GDM1 (cell line): ENCODE results near the gene TSHB.
"Not testable (repeated sequence)": the region's sequence is repeated elsewhere in the genome, so short reads cannot be mapped to it uniquely, and the experiment has no call there.

Experiments used
- DNase-seq: peaks from one replicate; lab custom pipeline; 2025; lab: John Stamatoyannopoulos, UW

Gene TSHB

GRCh38 chr1:115029526-115029925 is at the start of gene TSHB:
Gene TSHB, plus strand, starts transcription at chr1:115029826. Its CDS starts 3,537 bp downstream, at chr1:115033363.
- no peak for DNase-seq

GRCh38 chr1:114982251-114982650 is 47.4 kb upstream of the TSHB start:
- no peak for DNase-seq

- DNase-seq, result no peak
Measured at GRCh38 chr1:114986286-114986685, 43.3 kb upstream of the TSHB start.

- no peak for DNase-seq
Measured at GRCh38 chr1:114988095-114988494, 41.5 kb upstream of the TSHB start.

DNA sequence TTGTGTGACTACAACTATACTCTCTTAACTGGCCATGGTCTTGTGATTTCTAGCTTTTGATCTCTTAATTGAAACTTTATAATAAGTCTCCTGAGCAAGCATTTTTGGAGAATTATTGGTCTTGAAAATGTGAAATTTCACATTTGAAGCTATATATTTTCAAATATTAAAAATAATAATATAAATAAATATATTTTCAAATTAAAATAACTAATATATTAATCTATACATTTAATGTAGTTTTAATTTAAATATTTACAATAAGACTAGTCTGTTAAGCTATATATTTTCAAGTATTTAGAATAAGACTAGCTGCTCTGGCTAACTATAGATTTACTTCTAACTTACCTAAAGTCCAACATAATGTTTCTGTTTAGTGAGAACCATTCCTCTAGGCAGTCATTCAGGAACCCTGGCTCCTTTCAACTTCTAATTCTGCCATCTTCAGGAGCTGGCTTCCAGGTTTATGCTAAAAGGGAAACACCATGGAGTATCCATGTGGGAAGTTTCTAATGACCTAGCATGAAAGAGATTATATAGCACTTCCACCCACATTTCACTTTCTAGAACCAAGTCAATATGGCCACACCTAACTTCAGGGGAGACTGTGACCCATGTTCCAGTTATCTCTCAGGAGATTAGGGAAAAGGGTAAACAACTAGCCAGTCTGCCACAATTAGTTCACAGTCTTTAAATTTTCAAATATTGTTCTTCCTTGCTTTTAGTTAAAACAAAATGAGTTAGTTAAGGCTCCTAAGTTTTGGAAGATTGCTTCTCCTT is 31.9 kb upstream of the TSHB start:
- DNase-seq, result no peak

DNA sequence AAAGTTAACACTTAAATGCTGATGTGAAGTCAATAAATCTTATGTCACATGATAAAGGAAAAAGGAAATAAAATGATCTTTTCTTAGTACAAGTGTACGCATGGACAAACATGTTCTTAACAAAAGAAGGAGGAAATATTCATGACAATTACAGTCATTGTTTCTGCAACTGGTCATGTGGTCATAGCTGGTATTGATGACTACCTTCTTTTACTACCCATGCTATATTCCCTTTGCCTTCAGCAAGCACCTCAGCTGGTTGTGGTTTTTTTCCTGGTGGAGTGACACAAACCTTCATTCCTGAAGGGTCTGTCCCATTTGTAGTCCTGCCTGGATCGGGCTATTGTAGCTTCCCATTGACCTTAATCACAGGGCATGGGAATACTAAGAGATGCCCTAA is 23.4 kb upstream of the TSHB start:
- no peak for DNase-seq

DNA sequence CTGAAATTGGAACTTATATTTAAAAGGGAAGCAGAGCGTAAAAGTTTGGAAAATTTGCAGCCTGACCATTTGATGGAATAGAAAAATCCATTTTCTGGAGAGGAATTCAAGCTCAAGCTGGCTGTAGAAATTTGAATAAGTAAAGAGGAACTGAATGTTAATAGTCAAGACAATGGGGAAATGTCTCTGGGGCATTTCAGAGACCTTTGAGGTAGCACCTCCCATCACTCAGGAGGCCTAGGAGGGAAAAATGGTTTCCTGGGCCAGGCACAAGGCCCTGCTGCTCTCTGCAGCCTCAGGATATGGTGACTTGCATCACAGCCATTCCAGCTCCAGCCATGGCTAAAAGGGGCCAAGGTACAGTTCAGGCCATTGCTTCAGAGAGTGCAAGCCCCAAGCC is 17.6 kb upstream of the TSHB start:
- no peak for DNase-seq

DNA sequence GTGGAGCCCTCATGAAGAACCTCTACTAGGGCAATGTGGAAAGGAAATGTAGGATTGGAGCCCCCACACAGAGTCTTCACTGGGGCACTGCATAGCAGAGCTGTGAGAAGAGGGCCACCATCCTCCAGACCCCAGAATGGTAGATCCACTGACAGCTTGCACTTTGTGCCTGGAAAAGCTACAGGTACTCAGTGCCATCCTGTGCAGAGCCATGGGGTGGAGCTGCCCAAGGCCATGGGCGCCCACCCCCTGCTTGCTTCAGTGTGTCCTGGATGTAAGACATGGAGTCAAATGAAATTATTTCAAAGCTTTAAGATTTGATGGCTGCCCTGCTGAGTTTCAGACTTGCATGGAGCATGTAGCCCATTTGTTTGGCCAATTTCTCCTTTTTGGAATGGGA is 17.2 kb upstream of the TSHB start:
- DNase-seq, result no peak

GRCh38 chr1:115013792-115014191 is 15.8 kb upstream of the TSHB start:
- no peak for DNase-seq

GRCh38 chr1:115019549-115019948 is 10.1 kb upstream of the TSHB start:
- not testable (repeated sequence) for DNase-seq

- DNase-seq, result no peak
Measured at GRCh38 chr1:115021145-115021544, 8.5 kb upstream of the TSHB start.

DNA sequence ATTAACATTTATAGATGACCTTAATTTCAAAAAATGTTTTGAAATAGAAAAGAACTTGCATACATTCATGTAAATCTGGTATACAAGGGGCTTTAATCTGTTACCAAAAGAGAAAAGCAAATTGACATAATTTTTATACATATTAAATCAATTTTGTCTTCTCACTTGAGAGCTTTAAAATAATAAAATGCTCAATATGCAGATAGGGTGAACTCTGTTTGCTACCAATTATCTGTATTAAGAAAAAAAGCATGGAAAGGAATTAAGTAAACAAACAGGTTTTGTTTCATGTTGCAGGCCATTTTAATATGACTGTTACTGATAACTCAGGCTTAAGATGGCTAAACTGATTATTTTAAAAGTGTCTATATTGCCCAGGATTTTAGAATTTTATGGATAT is 6.0 kb upstream of the TSHB start:
- DNase-seq, result no peak

GRCh38 chr1:115031595-115031994 is 2.0 kb downstream of the TSHB start:
- DNase-seq, result no peak

GRCh38 chr1:115035652-115036051 is 6.0 kb downstream of the TSHB start:
- DNase-seq, result no peak

- no peak for DNase-seq
Measured at GRCh38 chr1:115036814-115037507, 7.3 kb downstream of the TSHB start.

DNA sequence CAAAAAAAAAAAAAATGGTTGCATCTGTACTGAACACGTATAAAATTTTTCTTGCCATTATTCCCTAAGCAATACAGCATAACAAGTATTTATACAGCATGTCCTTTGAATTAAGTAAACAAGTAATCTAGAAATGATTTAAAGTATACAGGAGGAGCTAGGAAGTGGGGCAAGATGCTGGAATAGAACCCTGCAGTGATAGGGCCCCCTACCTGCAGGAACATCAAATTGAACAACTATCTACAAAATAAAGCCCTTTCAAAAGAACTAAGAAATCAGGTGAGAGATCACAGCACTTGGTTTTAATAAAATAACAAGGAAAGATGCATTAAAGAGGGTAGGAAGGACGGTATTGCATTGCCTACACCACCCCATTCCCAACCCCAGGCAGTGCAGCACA is 10.9 kb downstream of the TSHB start:
- DNase-seq, result no peak

GRCh38 chr1:115041654-115042053 is 12.0 kb downstream of the TSHB start:
- DNase-seq, result no peak

DNA sequence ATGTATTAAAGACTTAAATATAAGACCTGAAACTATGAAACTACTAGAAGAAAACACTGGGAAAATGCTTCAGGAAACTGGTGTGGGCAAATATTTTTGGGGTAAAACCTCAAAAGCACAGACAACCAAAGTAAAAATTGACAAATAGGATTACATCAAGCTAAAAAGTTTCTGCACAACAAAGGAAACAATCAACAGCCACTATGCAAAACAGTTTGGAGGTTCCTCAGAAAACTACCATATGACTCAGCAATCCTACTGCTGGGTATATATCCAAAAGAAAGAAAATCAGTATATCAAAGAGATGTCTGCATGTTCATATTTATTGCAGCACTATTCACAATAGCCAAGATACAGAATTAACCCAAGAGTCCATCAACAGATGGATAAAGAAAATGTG is 17.1 kb downstream of the TSHB start:
- no peak for DNase-seq

GRCh38 chr1:115051850-115052249 is 22.2 kb downstream of the TSHB start:
- no peak for DNase-seq

DNA sequence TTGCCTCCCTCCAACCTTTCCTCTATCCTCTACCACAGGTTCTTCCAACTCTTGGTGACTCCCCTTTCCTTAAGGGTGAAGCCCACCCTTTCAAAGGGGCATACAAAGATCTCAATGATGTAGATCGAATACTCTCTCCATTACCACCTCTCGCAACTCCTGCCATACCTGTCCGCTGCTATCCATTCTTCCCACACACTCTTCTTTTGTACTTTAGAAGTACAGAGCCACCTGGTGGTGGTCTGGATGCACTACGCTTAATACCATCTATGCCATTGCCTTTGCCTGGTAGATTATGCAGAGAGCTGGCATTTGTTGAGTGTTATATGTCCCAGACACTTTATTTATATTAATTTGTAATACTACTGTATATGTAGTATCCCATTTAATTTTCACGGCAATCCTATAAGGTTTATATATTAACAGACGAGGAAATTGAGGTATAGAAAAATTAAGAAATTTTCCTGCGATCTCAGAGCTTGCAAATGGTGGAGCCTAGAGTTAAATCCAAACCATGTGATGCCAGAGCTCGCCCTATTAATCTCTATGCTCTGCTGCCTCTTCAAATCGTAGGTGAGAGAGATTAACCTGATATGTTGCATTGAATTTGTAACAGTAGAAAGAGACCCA is 22.9 kb downstream of the TSHB start:
- peak; percentile 20 for DNase-seq

DNA sequence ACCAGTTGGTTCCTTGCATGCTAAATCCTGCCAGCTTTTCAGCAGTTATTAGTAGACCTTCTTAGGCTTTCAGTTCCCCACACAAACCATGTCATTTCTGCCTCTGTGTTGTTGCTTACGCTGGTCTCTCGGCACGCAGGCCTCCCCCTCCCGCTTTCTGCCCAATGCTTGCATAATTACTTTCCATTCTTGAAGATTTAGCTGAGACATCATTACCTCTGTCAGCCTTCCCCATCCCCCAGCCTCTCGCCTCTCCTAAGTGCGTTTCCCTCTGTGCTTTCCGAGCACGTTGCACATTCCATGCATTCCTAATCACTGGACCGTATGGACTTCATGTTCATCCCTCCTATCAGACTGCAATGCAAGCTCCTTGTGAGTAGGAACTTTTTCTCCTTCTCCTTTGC is 26.8 kb downstream of the TSHB start:
- no peak for DNase-seq

DNA sequence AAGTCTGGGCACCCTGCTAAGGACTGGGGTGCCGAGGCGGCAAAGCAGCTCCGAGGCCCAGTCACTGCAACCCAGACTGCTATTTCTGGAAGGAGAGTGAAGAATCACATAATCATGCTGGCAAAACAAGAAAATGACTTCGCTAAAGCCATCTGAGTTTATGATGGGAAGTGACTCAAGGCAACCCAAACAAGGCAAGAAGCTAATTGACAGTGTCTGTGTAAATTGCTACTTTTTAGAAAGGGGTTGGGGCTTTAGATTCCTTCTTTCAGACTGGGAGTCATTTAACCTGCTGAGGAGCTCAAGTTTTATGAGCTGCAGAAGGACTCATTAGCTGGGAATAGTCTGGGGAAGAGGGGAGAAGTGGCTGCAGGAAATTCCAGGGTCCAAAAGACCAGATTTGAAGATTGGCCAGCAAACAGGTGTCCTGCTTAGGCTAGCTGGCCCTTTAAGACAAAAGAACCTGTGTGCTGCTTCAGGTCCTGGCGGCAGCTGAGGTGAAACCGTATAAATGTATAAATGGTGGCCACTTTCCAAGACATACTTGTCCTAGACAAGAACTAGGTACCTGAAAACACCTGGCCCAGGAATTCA is 28.1 kb downstream of the TSHB start:
- no peak for DNase-seq

DNA sequence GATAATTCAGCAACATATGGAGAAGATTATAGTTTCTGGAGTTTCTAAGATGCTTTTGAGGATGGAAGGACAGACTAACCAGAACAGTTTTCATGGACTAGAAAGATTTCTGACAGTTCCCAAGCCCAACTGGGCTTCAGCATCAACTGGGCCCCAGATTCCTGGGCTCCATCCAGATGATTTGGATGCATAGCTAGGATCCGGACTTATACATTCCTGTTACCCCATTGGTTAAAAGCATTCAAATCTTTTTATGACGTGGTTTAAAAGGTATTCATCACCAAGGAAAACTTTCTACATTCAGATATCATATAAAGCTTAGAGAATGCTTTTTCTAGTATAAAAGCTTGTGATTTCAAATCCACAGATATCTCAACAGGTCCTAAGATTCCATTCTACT is 29.7 kb downstream of the TSHB start:
- no peak for DNase-seq
